GF-D8 (cell line): ENCODE measurements around the gene CAMK2N1.

Experiments
- DNase-seq: peaks from one replicate; lab custom pipeline; 2025; lab: John Stamatoyannopoulos, UW

The CAMK2N1 gene

GRCh38 chr1:20443703-20444586, 42.1 kb downstream of the CAMK2N1 start:
- DNase-seq: no peak

DNA sequence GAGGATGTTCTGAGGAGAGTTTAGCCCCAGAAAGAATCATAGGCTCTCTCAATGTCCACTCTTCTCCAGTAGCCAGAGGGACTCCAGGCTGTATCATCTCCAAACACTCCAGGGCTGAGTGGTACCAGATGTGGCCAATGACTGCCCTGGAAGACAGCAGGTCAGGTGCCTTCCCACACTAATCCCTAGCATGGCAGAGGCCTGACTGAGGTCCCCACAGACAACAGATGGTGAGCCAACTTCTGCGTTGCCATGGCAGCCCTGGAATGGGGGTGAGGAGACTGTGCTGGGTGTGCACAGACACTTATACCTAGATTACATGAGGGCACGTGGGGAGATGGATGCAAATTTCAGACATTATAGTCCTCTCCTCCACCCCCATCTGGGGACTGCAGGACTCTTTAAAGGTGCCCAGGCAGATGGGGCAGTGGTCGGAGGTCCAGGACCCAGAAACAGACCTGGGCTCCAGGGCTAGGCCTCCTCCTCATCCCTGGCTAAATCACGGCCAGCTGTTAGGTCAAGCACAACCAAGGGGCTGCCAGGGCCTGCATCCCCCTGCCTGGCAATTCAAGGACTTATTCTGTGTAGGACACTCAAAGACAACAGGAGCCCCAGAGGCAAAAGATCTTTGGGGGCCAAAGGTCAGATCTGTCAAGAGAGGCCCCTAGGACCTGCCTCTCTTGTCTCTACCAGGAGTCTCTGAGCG, 42.9 kb downstream of the CAMK2N1 start:
- DNase-seq: no peak

- no peak for DNase-seq
Observed at GRCh38 chr1:20440785-20441200, 45.2 kb downstream of the CAMK2N1 start.

DNA sequence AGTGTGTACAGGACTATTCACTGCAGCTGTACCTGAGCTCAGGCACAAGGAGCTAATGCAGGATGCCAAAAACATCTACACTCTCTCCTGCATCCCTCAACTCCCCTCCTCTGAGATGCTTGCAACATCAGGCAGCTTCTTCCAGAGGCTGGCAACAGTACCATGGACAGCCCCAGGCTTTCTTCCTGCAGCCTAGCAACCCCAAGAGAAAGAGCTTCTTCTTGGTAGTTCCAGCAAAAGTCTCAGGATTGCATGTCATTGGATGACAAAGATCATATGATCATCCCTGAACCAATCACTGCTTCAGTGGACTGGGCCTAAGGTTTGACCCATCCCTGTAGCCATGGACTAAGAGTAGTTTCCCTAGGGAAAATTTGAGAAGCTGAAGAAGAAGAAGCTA, 46.7 kb downstream of the CAMK2N1 start:
- DNase-seq: no peak

DNA sequence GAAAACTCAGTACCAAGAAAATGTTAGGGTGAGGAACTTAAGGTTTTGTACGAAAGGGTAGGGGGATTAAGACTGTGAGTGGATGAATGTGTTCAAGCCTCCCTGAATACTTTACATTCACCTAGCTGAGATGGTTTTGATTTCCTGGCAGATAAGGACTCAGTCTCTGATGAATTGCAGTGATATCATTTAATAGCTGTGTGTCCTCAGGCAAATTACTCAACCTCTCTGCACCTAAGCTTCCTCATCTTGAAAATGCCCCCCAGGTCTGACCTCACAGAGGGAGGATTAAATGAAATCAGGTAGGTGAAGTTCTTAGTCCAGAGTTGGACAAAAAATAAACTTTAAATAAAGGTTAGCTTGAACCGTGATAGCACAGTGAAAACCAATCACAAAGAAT, 48.4 kb downstream of the CAMK2N1 start:
- no peak for DNase-seq

- DNase-seq: no peak
Observed at GRCh38 chr1:20432891-20433290, 53.1 kb downstream of the CAMK2N1 start.
